WTC11 (cell line): ENCODE data around the gene RIMBP2. TPM values are rescaled to one million over a fixed set of nuclear protein-coding genes. Genes with fewer than 3 reads are reported as not detected.

Experiments used
- ATAC-seq: fragments of 200-7000 bp; cut with Tn5 transposase; 2 replicates; pipeline ENCODE4 v1.10.0; 2021; ENCODE audit warnings: mild to moderate bottlenecking, moderate library complexity
- CTCF ChIA-PET: fragments of 300-600 bp; sonication (Branson Sonifier 250); formaldehyde crosslinking; loops from one replicate; lab custom pipeline; 2021; ENCODE audit warnings: antibody characterized with exemption; lab: Charles Lee
- POLR2A ChIA-PET: fragments of 350-600 bp; sonication (Branson Sonifier 250); formaldehyde crosslinking; loops from one replicate; lab custom pipeline; 2021; ENCODE audit warnings: antibody characterized with exemption; lab: Charles Lee
- DNase-seq: peaks from one replicate; pipeline ENCODE4 v3.0.0; 2021; ENCODE audit warnings: low spot score
- H3K27ac Mint-ChIP-seq: 2 replicates; pipeline ENCODE4 v1.8.0; 2021; ENCODE audit warnings: mixed read lengths
- H3K27me3 Mint-ChIP-seq: 2 replicates; pipeline ENCODE4 v1.8.0; 2021; ENCODE audit warnings: low read depth, mild to moderate bottlenecking, moderate library complexity, mixed read lengths
- H3K36me3 Mint-ChIP-seq: 2 replicates; pipeline ENCODE4 v1.8.0; 2021; ENCODE audit warnings: mixed read lengths
- H3K4me1 Mint-ChIP-seq: 2 replicates; pipeline ENCODE4 v1.8.0; 2022; ENCODE audit warnings: mixed read lengths
- H3K4me3 Mint-ChIP-seq: 2 replicates; pipeline ENCODE4 v1.8.0; 2021; ENCODE audit warnings: mild to moderate bottlenecking, moderate library complexity, mixed read lengths
- H3K9me3 Mint-ChIP-seq: 2 replicates; pipeline ENCODE4 v1.8.0; 2021; ENCODE audit warnings: mixed read lengths
- ATF1 ChIP-seq: sonication (generic); formaldehyde crosslinking; IDR thresholded peaks from 2 replicates; pipeline ENCODE4 v1.8.1; 2023; ENCODE audit warnings: mild to moderate bottlenecking, moderate library complexity, missing genetic modification reagents
- ATF2 ChIP-seq: sonication (generic); formaldehyde crosslinking; IDR thresholded peaks from 2 replicates; pipeline ENCODE4 v1.8.1; 2022; ENCODE audit warnings: low read depth, missing genetic modification reagents, borderline replicate concordance
- ATF3 ChIP-seq: sonication (generic); formaldehyde crosslinking; conservative IDR thresholded peaks from 2 replicates; pipeline ENCODE4 v1.8.1; 2022; ENCODE audit warnings: mild to moderate bottlenecking, missing genetic modification reagents
- CDX4 ChIP-seq: fragments of 250-450 bp; sonication (Bioruptor Pico); IDR thresholded peaks from 2 replicates; pipeline ENCODE4 v1.9.0; 2021; ENCODE audit warnings: moderate library complexity, mild to moderate bottlenecking, inconsistent platforms, borderline replicate concordance
- CREM ChIP-seq: sonication (generic); formaldehyde crosslinking; IDR thresholded peaks from 2 replicates; pipeline ENCODE4 v1.8.1; 2022; ENCODE audit warnings: mild to moderate bottlenecking, missing genetic modification reagents, moderate library complexity
- E2F4 ChIP-seq: sonication (generic); formaldehyde crosslinking; IDR thresholded peaks from 2 replicates; pipeline ENCODE4 v1.8.1; 2022; ENCODE audit warnings: low read depth, mild to moderate bottlenecking, moderate library complexity, missing genetic modification reagents, borderline replicate concordance
- ERG ChIP-seq: fragments of 250-450 bp; sonication (Bioruptor Pico); IDR thresholded peaks from 2 replicates; pipeline ENCODE4 v1.8.0; 2021; ENCODE audit warnings: mild to moderate bottlenecking
- FOXP1 ChIP-seq: sonication (generic); formaldehyde crosslinking; IDR thresholded peaks from 2 replicates; pipeline ENCODE4 v1.8.0; 2022; ENCODE audit warnings: missing genetic modification reagents, mild to moderate bottlenecking, moderate library complexity, borderline replicate concordance
- GABPB1 ChIP-seq: sonication (generic); formaldehyde crosslinking; IDR thresholded peaks from 2 replicates; pipeline ENCODE4 v1.8.1; 2023; ENCODE audit warnings: mild to moderate bottlenecking, missing genetic modification reagents
- GRHL2 ChIP-seq: fragments of 250-450 bp; sonication (Bioruptor Pico); IDR thresholded peaks from 2 replicates; pipeline ENCODE4 v1.8.0; 2022; ENCODE audit warnings: mild to moderate bottlenecking, moderate library complexity; ENCODE audit not compliant: insufficient replicate concordance, severe bottlenecking
- JUN ChIP-seq: sonication (generic); formaldehyde crosslinking; IDR thresholded peaks from 2 replicates; pipeline ENCODE4 v1.8.0; 2023; ENCODE audit warnings: mild to moderate bottlenecking, missing genetic modification reagents
- MXD4 ChIP-seq: fragments of 250-450 bp; sonication (Bioruptor Pico); IDR thresholded peaks from 2 replicates; pipeline ENCODE4 v1.8.0; 2021; ENCODE audit warnings: mild to moderate bottlenecking, moderate library complexity, borderline replicate concordance
- MYBL2 ChIP-seq: sonication (generic); formaldehyde crosslinking; IDR thresholded peaks from 2 replicates; pipeline ENCODE4 v1.8.1; 2023; ENCODE audit warnings: mild to moderate bottlenecking, moderate library complexity, missing genetic modification reagents
- NFYB ChIP-seq: sonication (generic); formaldehyde crosslinking; conservative IDR thresholded peaks from 2 replicates; pipeline ENCODE4 v1.8.0; 2022; ENCODE audit warnings: low read depth, missing genetic modification reagents
- NR3C1 ChIP-seq: sonication (generic); formaldehyde crosslinking; conservative IDR thresholded peaks from 2 replicates; pipeline ENCODE4 v1.8.1; 2023; ENCODE audit warnings: low read depth, mild to moderate bottlenecking, missing genetic modification reagents
- PRDM15 ChIP-seq: sonication (generic); formaldehyde crosslinking; IDR thresholded peaks from 2 replicates; pipeline ENCODE4 v1.8.0; 2022; ENCODE audit warnings: missing genetic modification reagents
- STAT6 ChIP-seq: sonication (generic); formaldehyde crosslinking; conservative IDR thresholded peaks from 2 replicates; pipeline ENCODE4 v1.8.1; 2023; ENCODE audit warnings: mild to moderate bottlenecking, low read depth, missing genetic modification reagents, moderate library complexity
- ZNF232 ChIP-seq: sonication (generic); formaldehyde crosslinking; IDR thresholded peaks from 2 replicates; pipeline ENCODE4 v1.8.0; 2022; ENCODE audit warnings: mild to moderate bottlenecking, missing genetic modification reagents
- ZNF396 ChIP-seq: fragments of 250-450 bp; sonication (Bioruptor Pico); IDR thresholded peaks from 2 replicates; pipeline ENCODE4 v1.8.0; 2021; ENCODE audit warnings: mild to moderate bottlenecking, moderate library complexity, borderline replicate concordance
- ZNF423 ChIP-seq: fragments of 250-450 bp; sonication (Bioruptor Pico); IDR thresholded peaks from 2 replicates; pipeline ENCODE4 v2.1.2; 2022; ENCODE audit warnings: mild to moderate bottlenecking, moderate library complexity
- ZNF425 ChIP-seq: fragments of 250-450 bp; sonication (Bioruptor Pico); conservative IDR thresholded peaks from 2 replicates; pipeline ENCODE4 v1.9.0; 2021; ENCODE audit warnings: mild to moderate bottlenecking
- total RNA-seq: library from RNA; stranded (reverse); gene quantifications from 3 replicates; pipeline ENCODE4 v1.2.3, GENCODE V29; 2021

RIMBP2 gene
- total RNA-seq, 1 experiment from 2014 or later, result 2.6 TPM

- CTCF ChIA-PET, result no interaction called here
- no peak for ATAC-seq
- no peak for TF ChIP-seq NR3C1 (CRISPR knock-in tag)
- no peak for TF ChIP-seq GABPB1 (CRISPR knock-in tag)
- TF ChIP-seq NFYB (CRISPR knock-in tag), result no peak
- no peak for TF ChIP-seq ZNF425
- TF ChIP-seq FOXP1 (CRISPR knock-in tag), result no peak
- no peak for TF ChIP-seq STAT6 (CRISPR knock-in tag)
- H3K27me3 Mint-ChIP-seq, result no peaks in the 10 kb centered on the region; the same call in none of the 2 replicates
- H3K4me3 Mint-ChIP-seq, result no peak overlapping the region
- H3K9me3 Mint-ChIP-seq, result no peaks in the 10 kb centered on the region
- POLR2A ChIA-PET, result no interaction called here
- no peak overlapping the region for H3K27ac Mint-ChIP-seq
- DNase-seq, result no peak
- no peaks in the 10 kb centered on the region for H3K36me3 Mint-ChIP-seq
- H3K4me1 Mint-ChIP-seq, result no peaks in the 10 kb centered on the region
Measured at GRCh38 chr12:130523208-130523607, 192.9 kb downstream of the RIMBP2 start.

GRCh38 chr12:130522244-130522834, 193.8 kb downstream of the RIMBP2 start:
- H3K9me3 Mint-ChIP-seq, result no peaks in the 10 kb centered on the region
- CTCF ChIA-PET, result no interaction called here
- TF ChIP-seq ATF3 (CRISPR knock-in tag), result no peak
- TF ChIP-seq MXD4 (CRISPR knock-in tag), result no peak
- TF ChIP-seq CDX4, result no peak
- TF ChIP-seq MYBL2 (CRISPR knock-in tag), result no peak
- TF ChIP-seq ERG (CRISPR knock-in tag), result no peak
- TF ChIP-seq GRHL2 (CRISPR knock-in tag), result no peak
- no peak for TF ChIP-seq CREM
- TF ChIP-seq ZNF232 (CRISPR knock-in tag), result no peak
- TF ChIP-seq JUN, result no peak
- no peak for TF ChIP-seq PRDM15
- no peak for TF ChIP-seq ATF1 (CRISPR knock-in tag)
- no peak for TF ChIP-seq E2F4 (CRISPR knock-in tag)
- no peak for TF ChIP-seq ZNF396 (CRISPR knock-in tag)
- TF ChIP-seq ZNF423 (CRISPR knock-in tag), result no peak
- no peak for TF ChIP-seq ATF2 (CRISPR knock-in tag)

More at GRCh38 chr12:130522244-130522834, 193.8 kb downstream of the RIMBP2 start:
- DNase-seq (no peak), ATAC-seq (no peak)
- Mint-ChIP-seq H3K27me3 (no peaks in the 10 kb centered on the region; the same call in none of the 2 replicates), H3K4me3 (no peak overlapping the region), H3K36me3 (no peaks in the 10 kb centered on the region), H3K4me1 (no peaks in the 10 kb centered on the region), H3K27ac (no peak overlapping the region)
- POLR2A ChIA-PET, result no interaction called here
